Testis (tissue), 3 donors: ENCODE results near the gene KCNH2. TPM values are rescaled to one million over a fixed set of nuclear protein-coding genes. Genes with fewer than 3 reads are reported as not detected.

Source experiments
- DNase-seq: peaks from one replicate; pipeline ENCODE4 v3.0.0-alpha.2; 2019
- H3K27ac ChIP-seq, 2 donors: fragments of 200-600 bp; sonication (generic); one replicate each; pipeline ENCODE4 v1.5.1; 2019
- H3K27me3 ChIP-seq: fragments of 200-600 bp; sonication (generic); one replicate; pipeline ENCODE4 v1.5.1; 2019
- H3K36me3 ChIP-seq: fragments of 200-600 bp; sonication (generic); one replicate; pipeline ENCODE4 v1.5.1; 2017; ENCODE audit warnings: low read depth; ENCODE audit errors: missing control alignments
- H3K4me1 ChIP-seq: fragments of 200-600 bp; sonication (generic); one replicate; pipeline ENCODE4 v1.5.1; 2019
- H3K4me3 ChIP-seq, 2 donors: fragments of 200-600 bp; sonication (generic); one replicate each; pipeline ENCODE4 v1.5.1; 2017 to 2019
- H3K9me3 ChIP-seq: fragments of 200-600 bp; sonication (generic); one replicate; pipeline ENCODE4 v1.5.1; 2017
- POLR2A ChIP-seq: fragments of 450-650 bp; IDR thresholded peaks from one replicate; pipeline ENCODE4 v1.6.1; 2017; ENCODE audit warnings: antibody characterized with exemption, mild to moderate bottlenecking, moderate library complexity
- WGBS, 2 donors: methylation state at CpG; one replicate each; pipeline ENCODE4 v1.1.5; 2018; 5-methylcytosine and 5-hydroxymethylcytosine counted together
- intact Hi-C: fragments of 100-400 bp; cut with DNase I; formaldehyde crosslinking; loops from one replicate; pipeline ENCODE4 v1.15.1; 2023; ENCODE audit warnings: low total_unique reads
- polyA plus RNA-seq: library from polyadenylated mRNA; stranded (reverse); fragments of 350-450 nt; fragmentation: Illumina TruSeq; extraction: RNeasy Lipid Tissue Mini Kit (QIAGEN cat#74804); gene quantifications from one replicate; pipeline ENCODE4 v1.2.3, GENCODE V29; 2014; ENCODE audit warnings: low read depth, low replicate concordance; ENCODE audit not compliant: insufficient read depth
- total RNA-seq, 2 donors: library from RNA; depleted of rRNA; stranded (reverse); fragments of >200 nt; gene quantifications; one replicate each; pipeline ENCODE4 v1.2.3, GENCODE V29; 2016
- TF ChIP-seq, protein P1 (sequence below), 3 experiments: fragments of 450-650 bp in 2 of 3; fragments of 200-600 bp in 1 of 3; sonication (generic) in 1 of 3; IDR thresholded peaks; one replicate each; pipeline ENCODE4 v1.5.1; 2016 to 2019; ENCODE audit warnings: antibody characterized with exemption in 3 of 3, mild to moderate bottlenecking in 2 of 3, moderate library complexity in 1 of 3

The KCNH2 gene
- total and polyA plus RNA-seq, 3 donors from 2014 or later, result 82.5 to 247 (median 230) TPM

DNA sequence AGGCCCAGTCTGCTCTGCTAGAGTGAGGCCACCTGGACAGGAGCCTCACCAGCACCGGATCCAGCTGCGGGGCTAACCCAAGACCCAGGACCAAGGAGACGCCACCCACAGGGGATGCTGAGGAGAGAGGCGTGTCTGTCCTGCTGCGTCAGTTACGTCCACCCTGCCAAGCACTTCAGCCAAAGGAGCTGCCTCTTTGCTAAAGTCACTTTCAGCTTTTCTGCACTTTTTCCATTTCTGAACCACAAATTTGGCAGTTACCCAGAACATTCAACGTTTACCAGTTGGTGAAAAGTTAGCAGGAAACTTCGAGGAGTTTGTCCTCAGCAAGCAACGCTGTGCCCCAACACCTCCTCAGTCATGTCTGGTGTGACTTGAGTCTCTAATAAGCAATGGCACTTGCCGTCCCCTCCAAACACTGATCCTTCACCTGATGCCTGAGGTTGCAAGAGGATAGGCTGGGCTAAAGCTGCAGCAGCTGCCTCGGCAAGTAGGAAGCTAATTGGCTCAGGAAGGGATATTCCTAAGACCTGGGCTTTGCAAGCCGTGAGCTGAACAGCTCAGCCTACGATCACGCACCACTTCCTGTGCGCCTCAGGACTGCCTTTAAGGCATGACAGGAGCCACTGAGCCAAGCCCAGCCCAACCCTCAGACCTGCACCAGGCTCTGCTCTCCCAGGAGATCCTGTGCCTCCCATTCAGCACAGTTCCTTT lies 40.1 kb downstream of the KCNH2 start:
- no peak for DNase-seq
- H3K36me3 ChIP-seq, result no peaks in the 10 kb centered on the region
- intact Hi-C loops, result no loop called here
- peaks cover 5% of the 10 kb centered on the region for H3K4me1 ChIP-seq
- no peaks in the 10 kb centered on the region for H3K9me3 ChIP-seq
- no peak overlapping the region for H3K4me3 ChIP-seq
- WGBS, 2 donors, result 28 to 42% methylated on average over 12 to 15 of the region's 15 CpGs
- H3K27ac ChIP-seq, result no peak overlapping the region
- TF ChIP-seq, protein P1, sequence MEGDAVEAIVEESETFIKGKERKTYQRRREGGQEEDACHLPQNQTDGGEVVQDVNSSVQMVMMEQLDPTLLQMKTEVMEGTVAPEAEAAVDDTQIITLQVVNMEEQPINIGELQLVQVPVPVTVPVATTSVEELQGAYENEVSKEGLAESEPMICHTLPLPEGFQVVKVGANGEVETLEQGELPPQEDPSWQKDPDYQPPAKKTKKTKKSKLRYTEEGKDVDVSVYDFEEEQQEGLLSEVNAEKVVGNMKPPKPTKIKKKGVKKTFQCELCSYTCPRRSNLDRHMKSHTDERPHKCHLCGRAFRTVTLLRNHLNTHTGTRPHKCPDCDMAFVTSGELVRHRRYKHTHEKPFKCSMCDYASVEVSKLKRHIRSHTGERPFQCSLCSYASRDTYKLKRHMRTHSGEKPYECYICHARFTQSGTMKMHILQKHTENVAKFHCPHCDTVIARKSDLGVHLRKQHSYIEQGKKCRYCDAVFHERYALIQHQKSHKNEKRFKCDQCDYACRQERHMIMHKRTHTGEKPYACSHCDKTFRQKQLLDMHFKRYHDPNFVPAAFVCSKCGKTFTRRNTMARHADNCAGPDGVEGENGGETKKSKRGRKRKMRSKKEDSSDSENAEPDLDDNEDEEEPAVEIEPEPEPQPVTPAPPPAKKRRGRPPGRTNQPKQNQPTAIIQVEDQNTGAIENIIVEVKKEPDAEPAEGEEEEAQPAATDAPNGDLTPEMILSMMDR (IDR thresholded peaks at IDR 0.05), result no peak
- no peak for TF ChIP-seq POLR2A
- no peaks in the 10 kb centered on the region for H3K27me3 ChIP-seq

DNA sequence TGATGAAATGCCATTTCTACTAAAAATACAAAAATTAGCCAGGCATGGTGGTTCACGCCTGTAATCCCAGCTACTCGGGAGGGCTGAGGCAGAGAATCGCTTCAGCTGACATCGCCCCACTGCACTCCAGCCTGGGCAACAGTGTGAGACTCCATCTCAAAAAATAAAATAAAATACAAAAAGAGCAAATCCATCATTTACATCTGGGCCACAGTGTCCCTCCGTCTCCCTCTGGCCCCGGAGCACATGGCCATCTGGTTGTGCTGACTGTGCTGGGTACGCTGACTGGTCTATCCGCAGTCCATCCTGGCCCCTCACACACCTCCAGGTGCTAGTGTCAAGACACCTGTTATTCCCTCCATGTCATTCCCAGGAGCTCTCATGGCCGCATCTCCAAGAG lies 42.1 kb downstream of the KCNH2 start:
- Histone ChIP-seq H3K27me3 (no peaks in the 10 kb centered on the region), H3K4me3 (no peak overlapping the region), H3K4me1 (peaks cover 5% of the 10 kb centered on the region), H3K27ac (no peak overlapping the region), H3K9me3 (no peaks in the 10 kb centered on the region), H3K36me3 (no peaks in the 10 kb centered on the region)
- 95 to 97% methylated on average over 9 of the region's 9 CpGs for WGBS, 2 donors
- TF ChIP-seq POLR2A, result no peak
- TF ChIP-seq, protein P1 (IDR thresholded peaks at IDR 0.05), result no peak
- DNase-seq, result no peak
- intact Hi-C loops, result no loop called here

DNA sequence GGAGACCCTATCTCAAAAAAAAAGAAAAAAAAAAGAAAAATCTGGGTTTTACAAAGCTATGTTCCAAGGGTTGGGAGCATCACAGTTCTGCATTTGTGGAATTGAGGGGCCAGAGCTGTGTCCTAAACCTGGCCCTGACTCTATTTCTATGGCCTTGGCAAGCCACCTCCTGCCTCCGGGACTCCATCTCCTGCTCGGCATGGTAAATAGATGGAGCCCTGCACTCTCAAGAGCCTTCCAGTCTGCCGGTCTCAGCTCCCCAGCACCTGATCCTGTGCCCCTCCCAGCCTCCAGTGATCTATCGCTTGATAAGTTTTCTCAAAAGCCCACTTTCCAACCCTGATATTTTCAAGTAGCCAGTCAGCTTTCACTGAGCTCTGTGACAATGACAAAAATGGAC lies 43.0 kb downstream of the KCNH2 start:
- no peaks in the 10 kb centered on the region for H3K27me3 ChIP-seq
- no peak overlapping the region for H3K4me3 ChIP-seq
- H3K27ac ChIP-seq, result no peak overlapping the region
- intact Hi-C loops, result no loop called here
- DNase-seq, result no peak
- H3K9me3 ChIP-seq, result no peaks in the 10 kb centered on the region
- H3K36me3 ChIP-seq, result no peaks in the 10 kb centered on the region
- no peak for TF ChIP-seq POLR2A
- TF ChIP-seq, protein P1 (IDR thresholded peaks at IDR 0.05), result no peak
- WGBS, 2 donors, result 92 to 95% methylated on average over 4 of the region's 4 CpGs
- H3K4me1 ChIP-seq, result peaks cover 5% of the 10 kb centered on the region

DNA sequence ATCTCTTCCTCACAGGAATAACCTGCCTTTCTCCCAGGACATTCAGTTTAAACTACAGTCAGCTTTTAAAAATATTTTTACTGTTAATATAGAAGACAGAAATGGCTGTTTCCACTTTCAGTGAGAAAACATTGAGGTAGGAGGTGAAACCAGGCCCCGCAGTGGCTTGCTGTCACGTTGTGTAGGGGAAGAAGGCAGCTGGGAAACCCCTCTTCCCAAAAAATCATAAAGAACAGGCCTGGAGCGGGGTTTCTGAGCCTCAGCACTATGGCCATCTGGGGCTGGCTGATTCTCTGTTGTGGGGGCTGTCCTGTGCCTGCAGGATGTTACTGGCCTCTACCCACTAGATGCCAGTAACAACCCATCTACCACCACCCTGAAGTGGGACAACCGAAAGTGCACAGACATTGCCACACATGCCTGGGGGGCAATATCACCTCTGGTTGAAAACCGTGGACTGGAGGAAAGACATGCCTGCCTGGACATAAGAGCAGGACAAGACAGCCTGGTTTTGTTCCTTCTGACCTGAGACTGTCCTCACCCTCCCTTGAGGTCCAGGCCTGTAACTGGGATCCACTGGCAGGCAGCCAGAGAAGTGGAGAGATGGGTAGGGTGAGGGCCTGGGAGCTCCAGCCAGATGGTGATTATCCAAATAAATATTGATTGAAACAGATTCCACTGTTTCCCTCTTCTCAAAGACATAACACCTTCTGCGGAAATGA lies 43.9 kb downstream of the KCNH2 start:
- DNase-seq, result no peak
- whole genome bisulfite sequencing, 2 donors, result 92 to 94% methylated on average over 6 of the region's 6 CpGs

More for the DNA sequence above, 43.9 kb downstream of the KCNH2 start:
- Histone ChIP-seq H3K4me1 (peaks cover 5% of the 10 kb centered on the region), H3K36me3 (no peaks in the 10 kb centered on the region), H3K27me3 (no peaks in the 10 kb centered on the region), H3K4me3 (no peak overlapping the region), H3K9me3 (no peaks in the 10 kb centered on the region), H3K27ac (no peak overlapping the region)
- intact Hi-C loops, result no loop called here
- TF ChIP-seq, protein P1 (IDR thresholded peaks at IDR 0.05), result no peak
